Neural progenitor cell (in vitro differentiated cells): ENCODE results near the gene HHAT. TPM values are rescaled to one million over a fixed set of nuclear protein-coding genes. Genes with fewer than 3 reads are reported as not detected.

Experiments used
- DNase-seq: peaks from one replicate; pipeline ENCODE4 v3.0.0-alpha.2; 2016; ENCODE audit warnings: low spot score
- H2AFZ ChIP-seq: fragments of 200-600 bp; sonication (generic); replicated peaks from 2 replicates; pipeline ENCODE4 v1.6.1; 2016; ENCODE audit warnings: antibody characterized with exemption
- H3F3A ChIP-seq: fragments of 200-600 bp; sonication (generic); 2 replicates; pipeline ENCODE4 v1.6.1; 2016; ENCODE audit warnings: antibody characterized with exemption, low read depth
- H3K27ac ChIP-seq: fragments of 200-600 bp; sonication (generic); 2 replicates; pipeline ENCODE4 v1.5.1; 2016; ENCODE audit warnings: mild to moderate bottlenecking
- H3K27me3 ChIP-seq: fragments of 200-600 bp; sonication (generic); 2 replicates; pipeline ENCODE4 v1.6.1; 2016; ENCODE audit warnings: mild to moderate bottlenecking, moderate library complexity
- H3K36me3 ChIP-seq: fragments of 200-600 bp; sonication (generic); 2 replicates; pipeline ENCODE4 v1.5.1; 2016
- H3K4me1 ChIP-seq: fragments of 200-600 bp; sonication (generic); 2 replicates; pipeline ENCODE4 v1.6.1; 2016; ENCODE audit warnings: mixed run types
- H3K4me2 ChIP-seq: fragments of 200-600 bp; sonication (generic); 2 replicates; pipeline ENCODE4 v1.6.1; 2016
- H3K4me3 ChIP-seq: fragments of 200-600 bp; sonication (generic); 2 replicates; pipeline ENCODE4 v1.5.1; 2016
- H3K79me2 ChIP-seq: fragments of 200-600 bp; sonication (generic); 2 replicates; pipeline ENCODE4 v1.6.1; 2016; ENCODE audit warnings: low read depth
- H3K9ac ChIP-seq: fragments of 200-600 bp; sonication (generic); 2 replicates; pipeline ENCODE4 v1.6.1; 2016
- H3K9me3 ChIP-seq: fragments of 200-600 bp; sonication (generic); 2 replicates; pipeline ENCODE4 v1.5.1; 2016; ENCODE audit warnings: low read depth
- H4K20me1 ChIP-seq: fragments of 200-600 bp; sonication (generic); 2 replicates; pipeline ENCODE4 v1.6.1; 2016; ENCODE audit warnings: low read depth
- H3K27ac Mint-ChIP-seq: 3 replicates; pipeline ENCODE4 v1.8.0; 2021; ENCODE audit warnings: mixed read lengths
- H3K27me3 Mint-ChIP-seq: 2 replicates; pipeline ENCODE4 v1.8.0; 2022; ENCODE audit warnings: low read depth, mild to moderate bottlenecking, inconsistent platforms, moderate library complexity, mixed read lengths; ENCODE audit not compliant: insufficient read depth
- H3K36me3 Mint-ChIP-seq: 3 replicates; pipeline ENCODE4 v1.8.0; 2021; ENCODE audit warnings: mixed read lengths
- H3K4me1 Mint-ChIP-seq: 3 replicates; pipeline ENCODE4 v1.8.0; 2021; ENCODE audit warnings: mixed read lengths
- H3K4me3 Mint-ChIP-seq: 3 replicates; pipeline ENCODE4 v1.8.0; 2021; ENCODE audit warnings: mild to moderate bottlenecking, moderate library complexity, mixed read lengths
- H3K9me3 Mint-ChIP-seq: 3 replicates; pipeline ENCODE4 v1.8.0; 2020; ENCODE audit warnings: mixed read lengths
- EZH2 ChIP-seq: fragments of 200-600 bp; sonication (generic); IDR thresholded peaks from 2 replicates; pipeline ENCODE4 v1.6.1; 2017; ENCODE audit warnings: antibody characterized with exemption, mild to moderate bottlenecking, moderate library complexity
- EZH2phosphoT487 ChIP-seq: fragments of 200-600 bp; sonication (generic); IDR thresholded peaks from 2 replicates; pipeline ENCODE4 v1.6.1; 2017; ENCODE audit warnings: antibody characterized with exemption
- total RNA-seq: library from RNA; depleted of rRNA; stranded (reverse); fragments of >200 nt; gene quantifications from 2 replicates; pipeline ENCODE4 v1.2.3, GENCODE V29; 2015; ENCODE audit warnings: low replicate concordance
- TF ChIP-seq, protein P1 (sequence below): fragments of 200-600 bp; sonication (generic); IDR thresholded peaks from 2 replicates; pipeline ENCODE4 v1.5.1; 2017; ENCODE audit warnings: antibody characterized with exemption, mild to moderate bottlenecking

The HHAT gene
- total RNA-seq, 1 donor from 2014 or later = 10.3 TPM

DNA sequence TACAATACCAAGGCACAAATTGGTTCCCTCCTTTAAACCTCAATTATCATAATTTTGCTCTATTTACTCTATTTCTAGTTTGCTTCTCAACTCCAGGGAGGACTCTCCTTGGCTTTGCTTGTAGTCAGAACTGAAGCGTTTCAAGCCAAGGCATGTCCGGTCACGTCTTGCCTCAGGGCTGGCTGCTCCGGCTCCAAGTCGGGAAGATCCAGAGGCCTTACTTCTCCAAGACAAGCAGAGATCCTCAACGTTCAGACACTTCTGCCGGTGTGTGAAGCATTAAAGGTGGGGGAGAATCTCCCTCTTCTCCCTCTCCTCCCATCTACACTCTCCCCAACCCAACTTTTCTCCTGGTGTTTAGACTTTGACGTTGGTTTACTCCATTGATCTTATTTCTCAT, 7.2 kb upstream of the HHAT start:
- Histone ChIP-seq H3K4me3 (no peak overlapping the region), H2AFZ (peak overlapping the region; percentile 59), H3K27ac (no peak overlapping the region), H3K79me2 (no peaks in the 10 kb centered on the region), H3K4me1 (peaks cover 9% of the 10 kb centered on the region), H3K27me3 (no peaks in the 10 kb centered on the region), H3F3A (no peaks in the 10 kb centered on the region), H3K9me3 (peaks cover 5% of the 10 kb centered on the region), H4K20me1 (no peaks in the 10 kb centered on the region), H3K36me3 (no peaks in the 10 kb centered on the region), H3K4me2 (peak overlapping the region; percentile 3), H3K9ac (no peak overlapping the region)
- Mint-ChIP-seq H3K9me3 (peaks cover 15% of the 10 kb centered on the region), H3K4me1 (peaks cover 2% of the 10 kb centered on the region), H3K27me3 (no peaks in the 10 kb centered on the region), H3K4me3 (no peak overlapping the region), H3K36me3 (peaks cover 2% of the 10 kb centered on the region), H3K27ac (no peak overlapping the region)
- TF ChIP-seq, protein P1, sequence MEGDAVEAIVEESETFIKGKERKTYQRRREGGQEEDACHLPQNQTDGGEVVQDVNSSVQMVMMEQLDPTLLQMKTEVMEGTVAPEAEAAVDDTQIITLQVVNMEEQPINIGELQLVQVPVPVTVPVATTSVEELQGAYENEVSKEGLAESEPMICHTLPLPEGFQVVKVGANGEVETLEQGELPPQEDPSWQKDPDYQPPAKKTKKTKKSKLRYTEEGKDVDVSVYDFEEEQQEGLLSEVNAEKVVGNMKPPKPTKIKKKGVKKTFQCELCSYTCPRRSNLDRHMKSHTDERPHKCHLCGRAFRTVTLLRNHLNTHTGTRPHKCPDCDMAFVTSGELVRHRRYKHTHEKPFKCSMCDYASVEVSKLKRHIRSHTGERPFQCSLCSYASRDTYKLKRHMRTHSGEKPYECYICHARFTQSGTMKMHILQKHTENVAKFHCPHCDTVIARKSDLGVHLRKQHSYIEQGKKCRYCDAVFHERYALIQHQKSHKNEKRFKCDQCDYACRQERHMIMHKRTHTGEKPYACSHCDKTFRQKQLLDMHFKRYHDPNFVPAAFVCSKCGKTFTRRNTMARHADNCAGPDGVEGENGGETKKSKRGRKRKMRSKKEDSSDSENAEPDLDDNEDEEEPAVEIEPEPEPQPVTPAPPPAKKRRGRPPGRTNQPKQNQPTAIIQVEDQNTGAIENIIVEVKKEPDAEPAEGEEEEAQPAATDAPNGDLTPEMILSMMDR = no peak
- TF ChIP-seq EZH2phosphoT487 (no peak), EZH2 (no peak)
- DNase-seq = no peak

DNA sequence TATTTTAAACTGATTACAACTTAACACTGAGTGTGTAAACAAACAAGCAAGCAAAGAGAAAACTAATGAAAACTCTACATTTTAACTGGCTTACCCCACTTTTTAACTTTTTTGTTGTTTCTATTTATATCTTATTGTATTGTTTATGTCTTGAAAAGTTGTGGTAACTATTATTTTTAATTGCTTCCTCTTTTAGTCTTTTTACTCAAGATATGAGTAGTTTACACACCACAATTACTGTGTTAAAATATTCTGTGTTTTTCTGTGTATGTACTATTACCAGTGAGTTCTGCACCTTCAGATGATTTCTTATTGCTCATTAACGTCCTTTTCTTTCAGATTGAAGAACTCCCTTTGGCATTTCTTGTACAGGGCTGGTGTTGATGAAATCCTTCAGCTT, 4.7 kb upstream of the HHAT start:
- Histone ChIP-seq H3K79me2 (no peaks in the 10 kb centered on the region), H3K4me2 (no peak overlapping the region), H3K4me3 (no peak overlapping the region), H3K9me3 (peaks cover 5% of the 10 kb centered on the region), H3K27ac (no peak overlapping the region), H3K4me1 (peaks cover 17% of the 10 kb centered on the region), H2AFZ (no peak overlapping the region), H3K36me3 (no peaks in the 10 kb centered on the region), H3K9ac (no peak overlapping the region), H3K27me3 (peaks cover 12% of the 10 kb centered on the region), H4K20me1 (no peaks in the 10 kb centered on the region), H3F3A (peaks cover 13% of the 10 kb centered on the region)
- H3K27me3 Mint-ChIP-seq = peaks cover 5% of the 10 kb centered on the region
- H3K36me3 Mint-ChIP-seq = peaks cover 2% of the 10 kb centered on the region
- peaks cover 10% of the 10 kb centered on the region for H3K4me1 Mint-ChIP-seq
- H3K4me3 Mint-ChIP-seq = no peak overlapping the region
- no peak for DNase-seq
- H3K27ac Mint-ChIP-seq = no peak overlapping the region
- peaks cover 18% of the 10 kb centered on the region for H3K9me3 Mint-ChIP-seq
- TF ChIP-seq, protein P1 = no peak
- TF ChIP-seq EZH2phosphoT487 (no peak), EZH2 (no peak)

DNA sequence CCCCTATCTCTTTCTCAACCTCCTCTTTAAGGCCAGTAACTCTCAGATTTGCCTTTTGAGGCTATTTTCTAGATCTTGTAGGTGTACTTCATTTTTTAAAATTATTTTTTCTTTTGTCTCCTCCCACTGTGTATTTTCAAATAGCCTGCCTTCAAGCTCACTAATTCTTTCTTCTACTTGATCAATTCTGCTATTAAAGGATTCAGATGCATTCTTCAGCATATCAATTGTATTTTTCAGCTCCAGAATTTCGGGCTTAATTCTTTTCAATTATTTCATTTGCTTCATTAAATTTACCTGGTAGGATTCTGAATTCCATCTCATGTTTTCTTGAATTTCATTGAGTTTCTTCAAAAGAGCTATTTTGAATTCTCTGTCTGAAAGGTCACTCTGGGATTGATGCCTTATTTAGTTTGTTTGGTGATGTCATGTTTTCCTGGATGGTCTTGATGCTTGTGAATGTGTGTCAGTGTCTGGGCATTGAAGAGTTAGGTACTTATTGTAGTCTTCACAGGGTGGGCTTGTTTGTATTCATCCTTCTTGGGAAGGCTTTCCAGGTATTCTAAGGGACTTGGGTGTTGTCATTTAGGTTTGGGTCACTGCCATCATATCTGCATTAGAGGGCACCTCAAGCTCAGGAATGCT, 3.6 kb upstream of the HHAT start:
- peaks cover 5% of the 10 kb centered on the region for H3K27me3 Mint-ChIP-seq
- Histone ChIP-seq H2AFZ (no peak overlapping the region), H3K4me3 (no peak overlapping the region), H3F3A (peaks cover 22% of the 10 kb centered on the region), H3K79me2 (no peaks in the 10 kb centered on the region), H3K9ac (no peak overlapping the region), H4K20me1 (no peaks in the 10 kb centered on the region), H3K9me3 (peaks cover 5% of the 10 kb centered on the region), H3K4me2 (no peak overlapping the region), H3K27me3 (peaks cover 21% of the 10 kb centered on the region), H3K36me3 (no peaks in the 10 kb centered on the region), H3K4me1 (peaks cover 21% of the 10 kb centered on the region), H3K27ac (no peak overlapping the region)
- H3K4me3 Mint-ChIP-seq = no peak overlapping the region
- no peak overlapping the region for H3K27ac Mint-ChIP-seq
- peaks cover 16% of the 10 kb centered on the region for H3K4me1 Mint-ChIP-seq
- DNase-seq = no peak
- peaks cover 18% of the 10 kb centered on the region for H3K9me3 Mint-ChIP-seq
- TF ChIP-seq EZH2 (no peak), EZH2phosphoT487 (no peak)
- TF ChIP-seq, protein P1 = no peak
- H3K36me3 Mint-ChIP-seq = peaks cover 3% of the 10 kb centered on the region
